Activated CD4-positive, CD25-positive, alpha-beta regulatory T cell treated with anti-CD3 and anti-CD28 coated beads, Interleukin-2, amount 50 U/mL, for 24 hours (primary cell): ENCODE data around the gene SPIRE2.
"Not testable (repeated sequence)": the region's sequence is repeated elsewhere in the genome, so short reads cannot be mapped to it uniquely, and the experiment has no call there.

ENCODE experiments used
- ATAC-seq, 2 donors: fragments of 150-1000 bp; cut with Tn5 transposase; one replicate each; pipeline ENCODE4 v1.10.0; 2021; ENCODE audit warnings: mild to moderate bottlenecking in 1 of 2, moderate library complexity in 1 of 2

The SPIRE2 gene

DNA sequence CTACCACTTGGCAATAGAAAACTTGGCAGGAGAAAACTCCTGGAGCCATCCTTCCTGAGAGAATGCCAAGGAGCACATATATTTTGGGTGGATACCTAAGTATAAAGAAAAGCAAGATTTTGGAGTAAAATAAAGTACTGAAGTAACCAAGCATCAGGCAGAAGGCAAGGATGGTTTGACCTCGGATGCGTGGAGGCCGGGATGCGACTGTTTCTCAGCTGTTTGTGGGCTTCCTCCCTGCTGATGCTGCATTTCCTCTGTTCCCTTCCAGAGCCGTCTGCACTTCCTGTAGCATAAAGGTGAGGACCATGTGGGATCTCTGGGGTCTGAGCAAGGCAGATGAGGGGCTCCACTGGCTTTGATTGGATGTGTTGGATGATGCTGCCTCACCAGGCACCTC lies 39.6 kb downstream of the SPIRE2 start:
- ATAC-seq, result no peak

DNA sequence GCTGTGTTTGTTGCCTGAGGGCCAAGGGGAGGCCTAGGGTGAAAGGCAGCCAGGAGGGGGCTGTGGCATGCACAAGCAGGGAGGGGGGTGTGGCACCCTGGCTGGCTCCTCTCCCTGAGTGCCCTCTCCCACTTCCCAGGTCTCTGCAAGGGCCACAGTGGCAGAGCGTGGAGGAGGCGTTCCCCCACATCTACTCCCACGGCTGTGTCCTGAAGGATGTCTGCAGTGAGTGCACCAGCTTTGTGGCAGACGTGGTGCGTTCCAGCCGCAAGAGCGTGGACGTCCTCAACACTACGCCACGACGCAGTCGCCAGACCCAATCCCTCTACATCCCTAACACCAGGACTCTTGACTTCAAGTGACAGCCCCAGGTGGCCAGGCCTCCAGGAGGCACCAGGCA lies 41.6 kb downstream of the SPIRE2 start:
- ATAC-seq, result no peak

DNA sequence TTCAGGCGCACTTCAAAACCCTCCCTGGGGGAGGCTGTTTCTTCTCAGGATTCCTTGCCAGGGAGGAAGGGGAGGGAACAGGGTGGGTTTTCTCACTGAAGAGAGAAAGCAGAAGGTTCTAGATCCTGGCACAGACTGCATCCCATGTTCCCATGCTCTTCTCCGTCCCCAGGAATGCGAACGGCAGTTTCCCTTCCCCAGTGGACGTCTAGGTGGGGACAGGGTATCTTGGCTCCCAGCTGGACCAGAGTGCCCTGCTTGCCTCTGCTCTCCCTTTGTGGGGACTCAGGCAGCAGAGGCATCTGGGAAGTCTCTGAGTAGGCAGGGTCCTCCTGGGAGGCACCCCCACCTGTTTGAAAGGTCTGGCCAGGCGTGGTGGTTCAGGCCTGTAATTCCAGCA lies 42.2 kb downstream of the SPIRE2 start:
- ATAC-seq, result no peak

DNA sequence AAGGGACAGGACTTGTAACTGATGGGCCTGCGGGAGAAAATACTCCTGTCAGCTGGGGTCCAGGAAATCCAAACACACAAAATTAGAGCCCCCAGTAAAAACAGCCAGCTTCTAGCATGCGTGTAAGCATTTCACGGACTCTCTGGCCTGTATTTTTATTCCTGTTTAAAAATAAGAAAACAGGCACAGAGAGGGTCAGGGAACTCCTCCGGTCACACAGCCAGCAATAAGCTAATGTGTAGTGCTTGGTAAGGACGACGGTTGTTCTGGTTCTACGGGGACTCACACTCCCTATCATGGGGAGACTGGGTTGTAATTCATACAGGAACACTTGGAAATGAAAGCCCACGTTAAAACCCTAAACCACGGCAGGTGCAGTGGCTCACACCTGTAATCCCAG lies 43.6 kb downstream of the SPIRE2 start:
- no peak for ATAC-seq

DNA sequence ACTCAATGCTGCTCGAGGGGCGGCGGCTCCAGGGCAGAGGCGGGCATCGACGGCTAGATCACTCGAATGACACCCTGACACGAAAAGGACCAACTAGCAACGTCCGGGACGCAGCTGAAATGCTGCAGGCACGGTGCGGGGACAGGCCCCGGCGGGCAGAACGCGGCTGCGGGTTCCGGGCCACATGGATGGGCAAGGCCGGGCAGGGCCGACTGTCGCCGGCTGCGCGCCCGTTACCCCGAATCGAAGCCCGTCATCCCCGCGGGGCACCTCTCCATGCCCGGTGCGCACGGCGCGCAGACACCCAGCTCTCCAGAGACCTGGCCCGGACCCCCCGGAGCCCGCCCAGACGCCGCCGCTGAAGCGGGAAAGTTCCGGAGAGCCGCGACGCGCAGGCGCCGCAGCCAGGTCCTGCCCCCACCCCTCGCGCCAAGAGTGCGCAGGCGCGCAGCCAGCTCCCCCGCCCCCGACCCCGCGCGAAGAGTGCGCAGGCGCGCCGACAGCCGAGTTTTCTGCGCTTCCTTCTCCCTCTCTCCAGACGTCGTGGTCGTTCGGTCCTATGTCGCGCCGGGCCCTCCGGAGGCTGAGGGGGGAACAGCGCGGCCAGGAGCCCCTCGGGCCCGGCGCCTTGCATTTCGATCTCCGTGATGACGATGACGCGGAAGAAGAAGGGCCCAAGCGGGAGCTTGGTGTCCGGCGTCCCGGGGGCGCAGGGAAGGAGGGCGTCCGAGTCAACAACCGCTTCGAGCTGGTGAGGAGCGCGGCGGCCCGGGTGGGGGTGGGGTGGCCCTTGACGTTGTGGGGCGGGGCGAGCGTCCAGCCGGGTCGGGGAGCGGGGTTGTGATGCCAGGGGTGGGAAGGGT lies 45.1 kb downstream of the SPIRE2 start, which contains the start of gene TCF25:
TCF25 (plus strand) TSS at position 484 of the 863 bp plus-strand sequence; CDS start at position 560, 76 bp downstream.
- peak; percentile 46 to 55 for ATAC-seq

DNA sequence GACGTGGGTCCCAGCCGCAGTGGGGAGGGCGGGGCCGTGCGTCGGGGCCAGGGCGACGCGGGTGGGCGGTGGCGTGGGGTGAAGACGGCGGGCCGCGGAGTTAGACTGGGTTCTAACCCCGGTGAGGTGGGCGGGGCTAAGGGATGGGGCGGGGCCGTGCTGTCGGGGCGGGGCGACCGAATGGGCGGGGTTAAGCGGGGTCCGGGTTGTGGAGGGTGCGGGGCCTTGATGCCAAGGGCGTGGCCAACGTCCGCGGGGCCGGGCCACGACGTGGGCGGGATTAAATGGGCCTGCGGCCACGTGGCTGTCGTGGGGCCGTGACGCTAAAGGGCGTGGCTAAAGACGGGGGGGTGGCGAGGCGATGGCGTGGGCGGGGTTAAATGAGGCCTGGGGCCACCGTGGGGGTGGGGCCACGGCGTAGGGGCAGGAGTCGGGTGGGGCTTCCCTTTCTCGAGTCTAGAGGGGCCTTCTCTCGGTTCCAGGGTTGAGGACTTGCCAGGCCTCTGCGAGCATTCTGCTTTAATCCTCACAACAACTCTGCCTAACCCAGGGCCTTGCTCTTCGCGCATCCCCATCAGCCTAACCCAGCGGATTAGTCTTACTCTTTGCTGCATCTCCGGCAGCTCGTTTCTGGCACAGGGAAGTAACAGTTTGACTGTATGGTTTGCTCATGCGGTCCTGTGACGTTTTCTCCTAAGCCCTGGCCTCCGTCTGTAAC lies 45.9 kb downstream of the SPIRE2 start:
- ATAC-seq, result peak; percentile 71 to 72

DNA sequence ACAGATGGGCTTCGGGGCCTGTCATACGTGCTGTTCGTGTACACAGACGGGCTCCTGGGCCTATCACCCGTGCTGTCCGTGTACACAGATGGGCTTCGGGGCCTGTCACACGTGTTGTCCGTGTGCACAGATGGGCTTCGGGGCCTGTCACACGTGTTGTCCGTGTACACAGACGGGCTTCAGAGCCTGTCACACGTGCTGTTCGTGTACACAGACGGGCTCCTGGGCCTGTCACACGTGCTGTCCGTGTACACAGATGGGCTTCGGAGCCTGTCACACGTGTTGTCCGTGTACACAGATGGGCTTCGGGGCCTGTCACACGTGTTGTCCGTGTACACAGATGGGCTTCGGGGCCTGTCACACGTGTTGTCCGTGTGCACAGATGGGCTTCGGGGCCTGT lies 50.8 kb downstream of the SPIRE2 start:
- ATAC-seq, result not testable (repeated sequence)

DNA sequence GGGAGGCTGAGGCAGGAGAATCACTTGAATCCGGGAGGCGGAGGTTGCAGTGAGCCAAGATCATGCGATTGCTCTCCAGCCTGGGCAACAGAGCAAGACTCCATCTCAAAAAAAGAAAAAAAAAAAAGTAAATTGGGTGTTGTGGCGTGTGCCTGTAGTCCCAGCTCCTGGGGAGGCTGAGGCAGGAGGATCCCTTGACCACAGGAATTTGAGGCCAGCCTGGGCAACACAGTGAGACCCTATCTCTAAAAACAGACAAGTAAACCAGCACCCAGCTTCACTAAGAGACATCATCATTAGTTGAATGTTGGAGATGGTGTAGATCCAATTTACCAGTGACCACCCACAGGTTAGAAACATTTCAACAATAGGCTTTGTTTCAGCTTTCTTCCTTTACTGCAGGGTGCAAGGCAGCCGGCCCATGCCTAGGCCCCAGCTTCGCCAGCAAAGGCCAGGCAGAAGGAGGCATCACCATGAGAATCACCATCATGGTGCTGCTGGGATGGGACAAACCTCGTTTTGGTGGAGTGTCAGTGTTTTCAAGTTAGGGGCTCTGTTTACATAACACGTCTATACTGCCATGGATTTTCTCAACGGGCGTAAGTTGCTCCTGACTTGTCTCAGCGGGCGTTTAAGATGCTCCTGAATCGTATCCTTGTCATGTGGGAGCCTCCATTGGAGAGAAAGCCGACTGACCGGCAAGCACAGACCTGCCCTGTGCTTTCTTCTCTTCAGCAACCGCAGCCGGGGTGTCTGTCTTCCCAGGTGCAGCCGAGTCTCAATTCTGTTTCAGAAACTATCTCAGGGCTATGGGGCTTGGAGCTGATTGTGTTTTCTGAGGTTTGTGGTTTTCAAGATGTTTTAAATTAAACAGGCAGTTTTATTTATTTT lies 52.4 kb downstream of the SPIRE2 start:
- no peak for ATAC-seq

DNA sequence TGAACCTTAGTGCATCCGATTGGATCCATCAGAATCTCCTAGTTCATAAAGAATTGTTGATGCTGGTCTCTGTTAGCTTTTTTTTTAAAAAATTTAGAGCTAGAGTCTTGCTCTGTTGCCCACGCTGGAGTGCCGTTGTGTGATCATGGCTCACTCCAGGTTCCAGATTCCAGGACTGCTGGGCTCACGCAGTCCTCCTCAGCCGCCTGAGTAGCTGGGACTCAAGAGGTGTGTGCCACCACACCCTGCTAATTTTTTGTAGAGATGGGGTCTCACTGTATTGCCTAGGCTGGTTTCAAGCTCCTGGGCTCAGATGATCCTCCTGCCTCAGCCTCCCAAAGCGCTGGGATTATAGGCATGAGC lies 53.1 kb downstream of the SPIRE2 start:
- ATAC-seq, result no peak

DNA sequence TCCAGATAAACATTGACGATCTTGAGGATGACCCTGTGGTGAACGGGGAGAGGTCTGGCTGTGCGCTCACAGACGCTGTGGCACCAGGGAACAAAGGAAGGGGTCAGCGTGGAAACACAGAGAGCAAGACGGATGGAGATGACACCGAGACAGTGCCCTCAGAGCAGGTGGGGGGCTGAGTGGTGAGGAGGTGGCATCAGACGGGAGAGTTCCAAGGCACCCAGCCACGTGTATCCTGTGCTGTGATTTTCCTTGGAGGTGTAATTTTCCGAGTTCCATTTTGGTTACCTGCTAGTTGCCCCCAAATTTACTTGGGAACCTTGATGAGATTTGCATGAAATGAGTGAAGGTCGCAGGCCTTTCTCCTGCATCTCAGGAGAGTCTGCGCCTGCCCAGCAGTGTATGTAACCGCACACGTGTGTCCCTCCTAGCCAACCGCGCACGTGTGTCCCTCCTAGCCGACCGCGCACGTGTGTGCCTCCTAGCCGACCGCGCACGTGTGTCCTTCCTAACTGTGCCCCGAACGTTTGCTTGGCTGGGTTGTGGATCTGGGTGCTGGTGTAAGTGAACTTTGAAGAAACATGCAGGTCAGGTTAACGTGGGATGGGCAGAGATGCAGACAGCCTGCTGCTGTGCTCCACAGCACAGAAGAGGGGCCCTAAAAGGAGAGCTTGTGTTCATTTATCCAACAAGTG lies 55.2 kb downstream of the SPIRE2 start:
- no peak for ATAC-seq

DNA sequence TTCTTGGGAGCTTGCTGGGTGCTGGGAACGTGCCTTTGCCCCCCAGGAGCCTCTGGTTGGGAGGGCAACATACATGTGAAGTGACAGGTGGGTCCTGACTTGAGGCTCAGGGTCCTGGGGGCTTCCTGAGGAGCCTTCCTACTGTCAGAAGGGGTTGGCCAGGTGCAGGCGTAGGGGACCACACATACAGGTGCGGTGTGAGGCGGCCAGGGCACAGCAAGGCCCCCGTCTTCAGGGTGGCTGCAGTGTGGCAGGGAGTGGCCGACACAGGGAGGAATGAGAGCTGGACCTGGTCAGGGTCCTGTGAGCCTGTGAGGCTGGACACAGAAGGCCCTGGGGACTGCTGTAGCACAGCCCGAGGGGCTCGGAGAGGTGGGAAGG lies 55.8 kb downstream of the SPIRE2 start:
- no peak for ATAC-seq

DNA sequence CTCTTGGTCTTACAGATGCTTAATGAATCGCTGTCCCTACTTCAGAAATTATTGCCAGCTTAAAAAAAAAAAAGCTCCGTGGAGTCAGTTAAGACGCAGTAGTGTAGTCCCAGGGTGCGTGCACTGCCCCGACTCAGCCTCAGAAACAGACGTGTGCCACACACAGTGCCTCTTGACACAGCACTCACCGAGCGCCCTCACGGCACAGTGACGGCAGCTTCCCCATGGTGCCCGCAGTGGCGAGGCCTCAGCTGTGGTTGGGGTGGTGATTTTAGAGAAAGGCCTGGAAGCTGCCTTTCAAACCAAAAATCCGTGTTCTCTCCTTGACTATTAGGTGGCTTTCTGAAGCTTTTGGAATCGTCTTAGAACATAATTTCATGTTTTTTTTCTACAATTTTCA lies 59.0 kb downstream of the SPIRE2 start:
- ATAC-seq, result no peak

DNA sequence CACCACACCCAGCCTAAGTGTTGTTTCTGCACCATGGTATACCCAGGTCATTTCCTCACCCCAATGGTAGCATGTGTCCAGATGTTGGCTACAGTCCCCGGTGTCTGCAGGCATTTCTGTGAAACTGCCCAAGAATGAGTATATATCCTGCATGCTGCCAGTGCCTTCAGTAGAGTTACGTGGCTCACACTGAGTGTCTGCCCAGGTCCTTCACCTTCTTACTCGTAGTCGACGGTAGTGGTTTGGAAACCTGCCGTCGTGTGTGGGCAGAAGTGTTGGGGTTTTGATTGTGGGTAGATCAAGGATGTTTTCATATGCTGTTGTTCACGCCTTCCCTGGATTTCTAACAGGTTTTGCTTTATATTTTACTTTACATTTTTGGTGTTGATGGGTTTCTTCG lies 61.9 kb downstream of the SPIRE2 start:
- ATAC-seq, result peak in 1 of 2 donors; percentile 38

DNA sequence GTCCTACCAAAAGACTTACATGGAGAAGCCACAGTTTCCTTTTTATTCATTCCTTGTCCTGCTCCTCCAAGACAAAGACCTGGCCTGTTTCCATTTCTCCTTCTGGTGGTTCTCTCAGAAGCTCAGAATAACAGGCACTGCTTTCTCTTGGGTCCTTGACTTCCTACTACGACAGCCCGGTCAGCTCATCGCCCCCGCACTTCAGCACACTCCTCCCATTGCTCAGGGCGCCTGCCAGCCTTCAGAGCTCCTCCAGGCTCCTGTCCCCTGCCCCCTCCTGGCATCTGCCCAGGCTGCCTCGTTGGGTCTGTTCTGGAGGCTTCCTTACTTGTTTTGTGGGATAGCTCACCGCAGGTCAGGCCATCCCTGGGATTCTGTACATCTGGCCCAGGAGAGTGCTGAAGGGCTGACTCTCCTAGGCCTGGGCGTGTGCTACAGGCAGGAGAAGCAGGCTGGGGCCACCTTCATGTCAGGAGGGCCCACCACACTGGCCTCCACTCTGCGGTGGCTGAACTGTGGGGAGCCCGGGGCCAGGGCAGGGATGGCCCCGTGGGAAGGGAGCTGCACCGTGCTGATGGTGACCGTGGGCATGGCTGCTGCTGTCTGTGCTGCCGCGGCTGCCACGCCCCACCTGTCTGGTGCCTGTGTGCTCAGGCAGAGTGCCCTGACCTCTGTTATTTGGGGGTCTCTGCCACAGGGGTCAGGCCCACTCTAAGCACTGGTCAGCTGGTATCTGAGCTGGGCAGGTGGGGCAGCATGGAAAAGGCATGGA lies 62.8 kb downstream of the SPIRE2 start:
- ATAC-seq, result no peak

DNA sequence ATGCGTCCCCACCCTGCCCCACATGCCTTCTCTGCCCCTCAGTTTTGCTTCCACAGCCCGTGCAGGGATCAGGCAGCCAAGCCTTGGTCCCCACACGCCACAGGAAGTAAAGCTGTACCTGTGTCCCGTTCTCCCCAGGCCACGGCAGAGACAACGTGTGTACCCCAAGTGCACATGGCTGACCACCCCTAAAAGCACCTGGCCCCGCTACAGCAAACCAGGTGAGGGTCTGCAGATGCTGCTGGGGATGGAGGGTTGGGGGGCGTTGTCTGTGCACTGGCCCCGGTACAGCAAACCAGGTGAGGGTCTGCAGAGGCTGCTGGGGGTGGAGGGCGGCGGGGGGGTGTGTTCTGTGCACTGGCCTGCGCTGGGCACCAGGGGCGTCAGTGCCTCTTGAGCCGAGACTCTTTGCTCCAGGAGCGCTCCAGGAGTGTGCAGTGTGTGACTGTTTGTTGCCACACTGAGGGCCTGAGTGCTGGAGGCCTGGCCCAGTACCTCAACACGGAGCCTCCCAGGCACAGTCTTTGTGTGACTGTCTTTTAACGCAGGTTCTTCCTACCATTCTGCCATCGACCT lies 63.9 kb downstream of the SPIRE2 start:
- no peak for ATAC-seq

DNA sequence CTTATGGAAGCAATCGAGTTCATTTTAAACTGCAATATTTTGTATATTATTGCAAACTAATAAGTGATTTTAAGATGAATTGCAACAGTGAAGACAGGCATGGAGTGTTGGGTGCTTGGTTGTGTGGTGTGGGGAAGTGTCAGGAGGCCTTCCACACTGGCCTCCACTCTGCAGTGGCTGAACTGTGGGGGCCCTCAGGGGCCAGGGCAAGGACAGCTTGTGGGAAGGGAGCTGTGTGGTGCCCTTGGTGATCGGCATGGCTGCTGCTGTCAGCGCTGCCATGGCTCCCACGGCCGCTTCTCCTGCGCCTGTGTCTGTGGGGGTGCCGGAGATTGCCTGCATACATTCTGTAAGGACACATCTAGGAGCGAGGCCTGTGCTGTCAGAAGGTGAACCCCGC lies 64.4 kb downstream of the SPIRE2 start:
- no peak for ATAC-seq

DNA sequence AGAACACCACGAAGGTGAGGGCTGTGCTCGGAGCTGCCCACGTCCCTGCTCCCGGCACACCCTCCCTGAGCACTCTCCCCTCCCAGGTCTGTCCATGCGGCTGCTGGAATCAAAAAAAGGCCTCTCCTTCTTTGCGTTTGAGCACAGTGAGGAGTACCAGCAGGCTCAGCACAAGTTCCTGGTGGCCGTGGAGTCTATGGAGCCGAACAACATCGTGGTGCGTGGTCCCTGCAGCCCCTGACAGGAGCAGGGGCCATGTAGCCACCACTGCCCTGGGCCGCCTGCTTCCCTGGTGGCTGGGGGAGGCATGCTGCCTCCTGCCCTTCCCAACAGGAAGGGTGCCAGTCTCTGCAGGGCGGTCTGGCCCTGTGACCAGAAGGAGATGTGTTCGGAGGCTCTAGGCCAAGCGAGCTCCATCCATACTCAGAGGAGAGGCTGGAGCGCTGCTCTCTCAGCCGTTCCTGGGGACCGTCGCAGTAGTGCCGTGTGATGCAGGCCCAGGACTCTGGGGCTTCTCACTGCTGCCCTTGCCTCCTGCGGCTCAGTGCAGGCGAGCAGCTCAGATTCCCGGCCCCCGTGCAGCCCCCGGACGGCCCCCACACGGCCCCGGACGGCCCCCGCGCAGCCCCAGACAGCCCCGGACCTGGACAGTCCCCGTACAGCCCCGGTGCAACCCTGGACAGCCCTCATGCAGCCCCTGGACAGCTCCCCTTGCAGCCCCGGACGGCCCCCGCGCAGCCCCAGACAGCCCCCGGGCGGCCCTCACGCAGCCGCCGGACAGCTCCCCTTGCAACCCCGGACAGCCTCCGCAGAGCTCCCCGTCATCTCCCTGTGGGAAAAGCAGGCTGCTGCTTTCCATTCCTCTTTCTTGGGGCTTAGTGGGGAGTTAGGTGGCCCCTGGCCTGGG lies 65.6 kb downstream of the SPIRE2 start:
- no peak for ATAC-seq

DNA sequence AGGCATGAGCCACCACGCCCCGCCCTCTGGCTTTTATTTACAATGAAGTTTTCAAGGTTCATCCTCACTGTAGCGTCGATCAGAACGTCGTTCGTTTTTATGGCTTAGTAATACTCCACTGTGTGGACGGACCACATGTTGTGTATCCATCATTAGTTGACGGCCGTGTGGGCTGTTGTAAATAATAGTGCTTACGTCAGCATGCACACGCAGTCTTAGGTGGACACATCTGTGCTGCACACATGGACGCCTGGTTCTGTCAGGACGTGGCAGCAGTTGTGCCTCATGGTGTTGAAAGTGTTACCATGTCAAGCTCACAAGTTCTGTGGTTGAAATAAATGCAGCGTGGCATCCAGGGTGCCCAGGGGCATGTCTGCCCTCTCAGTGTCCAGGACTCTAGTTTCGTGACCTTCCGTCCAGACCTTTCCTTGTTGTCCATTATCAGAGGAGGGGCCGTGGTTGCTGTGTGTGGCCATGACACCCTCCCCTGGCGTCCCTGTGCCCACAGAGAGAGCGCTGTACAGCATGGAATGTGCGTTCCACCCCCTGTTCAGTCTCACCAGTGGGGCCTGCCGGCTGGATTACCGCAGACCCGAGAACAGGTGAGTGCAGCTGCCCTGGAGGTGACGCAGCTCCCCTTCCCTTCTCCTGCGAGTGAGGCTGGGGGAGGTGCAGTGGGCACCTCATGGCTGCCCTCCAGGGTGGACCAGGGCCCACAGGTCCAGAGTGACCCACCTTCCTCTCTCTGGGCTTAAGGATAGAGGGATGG lies 67.4 kb downstream of the SPIRE2 start:
- no peak for ATAC-seq

DNA sequence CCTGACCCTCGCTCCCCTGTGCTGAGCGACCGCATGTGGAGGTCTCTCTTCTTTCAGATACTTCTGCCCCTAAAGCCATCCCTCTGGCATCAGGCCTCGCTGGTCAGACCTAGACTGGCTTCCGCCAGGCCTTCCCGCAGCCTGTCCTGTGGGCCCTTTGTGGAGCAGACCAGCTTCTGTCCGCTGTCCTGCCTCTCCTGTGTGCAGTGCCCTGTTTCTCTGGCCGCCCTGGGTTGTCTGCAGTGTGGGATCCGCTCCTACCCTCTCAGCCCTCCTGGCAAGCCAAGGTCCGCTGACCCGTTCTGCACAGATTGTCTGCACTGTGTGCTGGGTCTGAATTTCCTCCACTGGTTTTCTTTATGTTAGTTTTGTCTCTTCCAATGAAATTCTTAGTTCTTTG lies 68.9 kb downstream of the SPIRE2 start:
- no peak for ATAC-seq
